CD4-positive, alpha-beta T cell treated with Interleukin-17A for 1 hour (primary cell): Measurements from ENCODE around the gene SPHK1.
A peak's percentile ranks its signal among the peaks of the same experiment; 100 is the strongest.

Experiments
- DNase-seq: peaks from one replicate; pipeline ENCODE4 v3.0.0-alpha.2; 2020

Gene SPHK1

DNA sequence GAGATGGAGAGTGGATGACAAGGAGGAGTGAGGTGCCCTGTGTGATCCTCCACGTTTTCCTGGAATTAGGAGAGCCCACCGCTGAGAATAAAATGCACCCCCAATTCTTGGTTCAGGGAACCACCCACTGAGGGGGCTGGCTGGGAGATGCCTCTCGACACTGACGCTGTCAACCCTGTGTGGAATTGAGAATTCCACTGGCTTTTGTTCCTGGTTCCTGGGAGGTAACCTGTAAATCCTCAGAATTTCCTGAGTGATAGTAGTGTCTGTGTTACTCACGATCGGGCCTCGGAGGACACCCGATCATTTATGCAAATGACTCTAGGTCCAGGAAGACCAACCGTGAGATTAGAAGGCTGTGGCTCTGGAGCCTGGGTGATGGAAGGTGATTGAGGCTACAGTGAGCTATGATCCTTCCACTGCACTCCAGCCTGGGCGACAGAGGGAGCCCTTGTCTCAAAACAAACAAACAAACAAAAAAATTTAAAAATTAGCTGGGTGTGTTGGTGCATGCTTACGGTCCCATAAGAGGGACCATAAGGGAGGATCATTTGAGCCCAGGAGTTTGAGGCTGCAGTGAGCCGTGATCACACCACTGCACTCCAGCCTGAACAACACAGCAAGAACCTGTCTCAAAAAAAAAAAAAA, 19.0 kb upstream of the SPHK1 start:
- DNase-seq = no peak

DNA sequence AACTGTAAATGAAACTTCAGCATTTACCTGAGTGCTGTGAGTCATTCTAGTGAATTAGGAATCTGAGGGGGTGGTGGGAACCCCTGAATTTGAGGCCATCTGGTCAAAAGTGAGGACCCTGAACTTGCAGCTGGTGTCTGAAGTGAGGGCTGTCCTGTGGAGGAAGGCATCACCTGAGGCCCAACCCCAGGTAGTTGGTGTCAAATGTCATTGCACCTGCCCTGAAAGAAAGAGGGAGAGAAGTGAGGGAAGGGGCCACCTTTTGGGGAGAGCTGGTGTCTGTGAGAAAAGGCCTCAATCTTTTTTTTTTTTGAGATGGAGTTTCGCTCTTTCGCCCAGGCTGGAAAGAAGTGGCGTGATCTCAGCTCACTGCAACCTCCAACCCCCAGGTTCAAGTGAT, 18.2 kb upstream of the SPHK1 start:
- DNase-seq = no peak

DNA sequence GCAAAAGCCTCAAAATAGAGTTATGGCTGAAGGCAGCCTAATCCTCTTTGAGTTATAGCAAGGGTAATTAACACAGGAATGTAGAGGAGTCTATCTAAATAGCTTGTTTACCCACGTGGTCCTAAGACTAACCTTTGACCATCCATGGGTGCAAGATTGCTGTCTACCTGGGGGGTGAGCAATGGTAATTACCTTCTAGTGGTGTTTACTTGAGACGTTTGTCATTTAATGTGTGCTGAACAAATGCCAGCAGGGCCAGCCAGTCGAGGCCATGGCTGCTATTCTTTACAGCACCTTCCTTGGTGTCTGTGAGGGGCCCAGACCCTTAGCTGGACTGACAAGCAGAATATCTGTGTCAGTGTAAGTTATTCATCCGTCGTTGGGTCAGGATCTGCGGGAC, 16.8 kb upstream of the SPHK1 start:
- DNase-seq = no peak

DNA sequence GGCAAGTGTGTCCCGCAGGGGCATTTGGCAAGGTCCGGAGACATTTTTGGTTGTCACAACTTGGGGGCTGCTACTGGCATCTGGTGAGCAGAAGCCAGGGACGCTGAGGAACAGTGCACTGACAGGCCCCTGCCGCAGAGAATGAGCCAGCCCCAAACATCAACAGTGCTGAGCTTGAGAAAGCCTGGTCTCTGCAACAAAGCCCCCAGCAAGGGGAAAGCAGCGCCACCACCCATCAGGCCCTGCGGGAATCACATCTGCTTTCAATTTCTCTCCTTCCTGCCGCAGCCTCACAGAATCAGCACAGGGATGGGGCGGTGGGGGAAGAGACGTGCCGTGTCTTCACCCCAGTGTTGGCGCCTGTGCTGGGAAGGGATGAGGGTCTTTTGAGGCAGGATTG, 15.9 kb upstream of the SPHK1 start:
- no peak for DNase-seq

DNA sequence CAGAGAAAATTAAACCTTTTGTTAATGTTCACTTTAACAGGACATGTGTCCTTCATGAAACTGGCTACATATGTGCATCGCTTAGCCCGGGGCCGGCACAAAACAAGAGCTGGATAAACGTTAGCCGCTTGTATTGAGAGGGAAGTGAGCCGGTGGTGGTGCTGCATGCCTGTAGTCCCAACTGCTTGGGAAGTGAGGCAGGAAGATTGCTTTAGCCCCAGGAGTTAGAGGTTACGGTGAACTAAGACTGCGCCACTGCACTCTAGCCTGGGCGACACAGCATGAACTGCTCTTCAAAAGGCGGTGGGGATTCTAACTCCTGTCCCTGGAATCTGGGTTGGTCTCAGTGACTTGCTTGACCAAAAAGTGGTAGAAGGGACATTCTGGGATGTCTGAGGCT, 15.0 kb upstream of the SPHK1 start:
- no peak for DNase-seq

DNA sequence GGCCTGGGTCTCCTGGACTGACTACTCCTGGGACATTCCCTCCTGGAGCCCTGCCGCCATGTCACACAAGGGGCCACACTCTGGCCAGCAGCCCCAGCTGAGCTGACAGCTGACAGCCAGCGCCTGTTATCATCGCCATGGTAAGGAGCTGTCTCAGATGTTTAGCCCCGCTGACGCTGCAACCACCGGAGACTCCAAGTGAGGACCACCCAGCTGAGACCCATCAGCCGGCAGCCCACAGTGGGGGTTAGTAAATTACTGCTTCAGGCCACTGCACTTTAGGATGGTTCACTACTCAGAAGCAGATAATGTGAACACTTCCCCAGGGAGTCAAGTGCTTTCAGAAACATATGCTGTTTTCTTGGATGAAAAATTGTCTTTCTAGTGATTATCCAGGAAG, 14.6 kb upstream of the SPHK1 start:
- no peak for DNase-seq

DNA sequence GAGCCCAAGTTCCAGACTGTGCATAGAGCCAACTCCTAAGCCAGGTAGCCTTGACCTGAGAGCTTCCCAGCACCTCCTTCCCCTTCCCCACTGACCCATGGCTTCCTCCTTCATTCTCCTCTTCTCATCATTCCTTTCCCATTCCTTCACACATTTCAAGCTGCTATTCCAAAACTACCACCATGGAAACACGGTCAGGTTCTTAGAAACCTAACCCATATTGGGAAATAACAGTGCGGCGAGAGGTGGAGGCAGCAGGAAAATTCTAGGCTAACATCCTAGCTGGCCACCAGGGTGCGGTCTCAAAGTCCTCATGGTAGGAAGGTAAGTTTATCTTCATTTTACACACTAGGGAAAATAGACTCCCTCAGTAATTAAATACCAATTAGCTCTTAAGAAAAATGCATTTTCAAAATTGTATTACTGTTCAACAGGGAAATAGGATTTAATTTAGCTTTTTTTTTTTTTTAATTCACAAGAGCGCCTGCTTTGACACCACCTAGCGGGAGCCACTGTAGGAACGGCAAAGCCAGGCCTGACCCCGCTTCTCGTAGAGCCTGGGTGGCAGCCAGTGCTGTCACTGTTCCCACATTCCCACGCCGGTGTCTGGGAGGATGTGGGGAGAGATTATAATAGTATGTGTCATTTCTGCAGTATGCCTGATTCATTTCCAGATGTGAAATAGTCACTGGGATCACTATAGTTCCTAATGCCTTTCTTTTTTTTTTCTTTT, 14.0 kb upstream of the SPHK1 start:
- DNase-seq = no peak

DNA sequence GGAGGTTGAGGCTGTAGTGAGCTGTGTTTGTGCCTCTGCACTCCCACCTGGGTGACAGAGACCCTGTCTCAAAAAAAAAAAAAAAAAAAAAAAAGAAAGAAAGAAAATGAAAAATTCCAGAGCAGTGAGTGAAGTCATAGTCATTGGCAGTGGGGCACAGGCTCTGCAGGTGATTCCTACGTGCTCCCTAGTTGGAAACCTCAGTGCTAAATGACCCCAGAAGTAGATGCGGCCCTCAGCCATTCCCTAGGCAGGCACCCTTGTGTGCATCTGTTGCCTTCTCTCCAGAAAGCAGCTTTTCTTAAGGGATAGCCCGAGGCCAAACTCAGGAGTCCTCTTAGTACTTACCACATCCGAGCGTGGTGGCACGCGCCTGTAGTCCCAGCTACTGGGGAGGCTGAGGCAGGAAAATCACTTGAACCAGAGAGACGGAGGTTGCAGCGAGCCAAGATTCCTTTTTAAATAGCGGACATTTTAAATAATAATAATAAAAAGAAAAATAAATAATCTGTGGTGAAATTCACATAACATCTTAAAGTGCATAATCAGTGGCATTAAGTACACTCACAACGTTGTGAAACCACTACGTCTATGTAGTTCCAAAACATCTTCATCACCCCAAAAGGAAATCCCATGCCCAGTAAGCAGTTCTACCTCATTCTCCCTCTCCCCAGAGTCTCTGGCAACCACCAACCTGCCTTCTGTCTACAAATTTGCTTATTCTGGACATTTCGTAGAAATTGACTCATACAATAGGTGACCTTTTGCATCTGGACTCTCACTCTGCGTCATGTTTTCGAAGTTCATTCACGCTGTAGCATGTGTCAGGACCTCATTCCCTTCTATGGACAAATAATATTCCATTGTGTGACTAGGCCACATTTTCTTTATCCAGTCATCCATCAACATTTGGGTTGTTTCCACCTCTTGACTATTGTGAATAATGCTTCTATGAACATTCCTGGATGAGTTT, 12.5 kb upstream of the SPHK1 start:
- DNase-seq = no peak

DNA sequence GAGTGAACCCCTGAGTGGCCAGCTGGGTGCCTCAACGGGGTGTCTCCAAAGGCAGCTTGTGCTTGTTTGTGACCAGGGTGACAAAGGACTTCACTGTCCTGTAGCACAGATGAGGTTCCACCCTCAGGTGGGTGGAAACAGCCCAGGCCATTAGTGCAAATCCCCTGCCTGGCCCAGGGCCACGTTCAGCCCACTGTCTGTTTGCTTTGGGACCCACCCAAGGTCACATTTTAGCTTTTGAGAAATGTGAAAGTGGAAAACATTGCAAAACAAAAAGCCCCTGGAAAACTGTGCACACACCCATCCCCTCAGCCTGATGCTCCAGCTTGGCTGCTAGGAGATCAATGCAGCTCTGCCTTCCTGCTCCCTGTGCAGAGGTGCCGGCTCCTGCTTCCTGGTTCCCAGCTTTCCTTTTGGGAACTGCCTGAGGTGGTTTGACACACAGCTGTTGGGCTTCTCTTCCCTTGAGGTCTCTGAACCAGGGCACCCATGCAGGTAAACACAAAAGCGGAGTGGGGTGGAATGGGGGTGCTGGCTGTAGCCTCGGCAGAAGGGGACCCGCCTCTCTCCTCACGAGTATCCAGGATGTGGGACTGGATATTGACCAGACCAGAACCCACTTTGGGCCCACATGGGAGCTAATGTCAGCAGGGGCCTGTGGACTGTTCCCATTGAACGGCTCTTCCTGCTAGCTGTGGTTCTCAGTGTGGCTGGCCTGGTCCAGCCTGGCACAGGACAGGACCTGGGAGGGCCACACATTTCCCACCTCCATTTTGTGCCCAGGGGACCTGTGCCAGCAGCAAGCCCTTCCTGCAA, 7.9 kb upstream of the SPHK1 start:
- no peak for DNase-seq

DNA sequence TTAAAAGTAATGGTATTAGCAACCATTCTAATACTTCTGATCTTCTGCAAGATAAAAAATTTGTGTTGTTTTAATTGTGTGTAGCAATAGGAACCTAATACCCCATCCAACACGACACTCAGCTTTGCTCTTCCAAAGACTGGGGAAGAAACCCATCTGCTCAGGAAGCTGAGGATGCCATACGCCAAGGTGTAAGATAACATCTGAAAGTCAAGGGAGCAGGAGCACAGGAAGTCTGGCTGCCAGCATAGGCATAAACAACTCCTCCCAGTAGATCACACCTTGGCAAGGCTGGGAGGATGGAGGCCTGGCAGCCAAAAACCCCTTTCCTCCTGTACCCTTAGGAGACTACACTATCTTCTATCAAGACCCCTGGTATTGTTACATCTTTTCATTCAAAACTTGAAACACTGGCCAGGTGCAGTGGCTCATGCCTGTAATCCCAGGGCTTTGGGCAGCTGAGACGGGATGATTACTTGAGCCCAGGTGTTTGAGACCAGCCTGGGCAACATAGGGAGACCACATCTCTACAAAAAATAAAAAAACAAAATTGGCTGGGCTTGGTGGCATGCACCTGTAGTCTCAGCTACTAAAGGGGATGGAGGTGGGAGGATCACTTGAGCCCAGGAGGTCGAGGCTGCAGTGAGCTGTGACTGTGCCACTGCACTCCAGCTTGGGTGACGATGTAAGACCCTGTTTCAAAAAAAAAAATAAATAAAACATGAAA, 5.7 kb upstream of the SPHK1 start:
- DNase-seq = no peak

DNA sequence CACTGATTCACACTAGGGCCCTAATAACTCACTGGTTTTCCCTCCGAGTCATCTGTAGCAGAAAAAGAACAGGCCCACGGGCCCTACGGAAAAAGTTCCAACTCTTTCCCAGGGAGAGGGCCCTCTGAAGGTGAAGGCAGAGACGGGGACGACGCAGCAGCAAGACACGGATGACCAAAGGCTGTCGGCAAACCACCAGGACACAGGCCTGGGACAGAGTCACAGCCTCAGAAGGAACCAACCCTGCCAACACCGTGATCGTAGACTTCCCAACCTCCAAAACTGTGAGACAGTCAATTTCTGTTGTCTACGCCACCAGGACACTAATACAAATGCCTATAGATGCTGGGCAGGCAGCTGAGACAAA, 5.2 kb upstream of the SPHK1 start:
- DNase-seq = no peak

DNA sequence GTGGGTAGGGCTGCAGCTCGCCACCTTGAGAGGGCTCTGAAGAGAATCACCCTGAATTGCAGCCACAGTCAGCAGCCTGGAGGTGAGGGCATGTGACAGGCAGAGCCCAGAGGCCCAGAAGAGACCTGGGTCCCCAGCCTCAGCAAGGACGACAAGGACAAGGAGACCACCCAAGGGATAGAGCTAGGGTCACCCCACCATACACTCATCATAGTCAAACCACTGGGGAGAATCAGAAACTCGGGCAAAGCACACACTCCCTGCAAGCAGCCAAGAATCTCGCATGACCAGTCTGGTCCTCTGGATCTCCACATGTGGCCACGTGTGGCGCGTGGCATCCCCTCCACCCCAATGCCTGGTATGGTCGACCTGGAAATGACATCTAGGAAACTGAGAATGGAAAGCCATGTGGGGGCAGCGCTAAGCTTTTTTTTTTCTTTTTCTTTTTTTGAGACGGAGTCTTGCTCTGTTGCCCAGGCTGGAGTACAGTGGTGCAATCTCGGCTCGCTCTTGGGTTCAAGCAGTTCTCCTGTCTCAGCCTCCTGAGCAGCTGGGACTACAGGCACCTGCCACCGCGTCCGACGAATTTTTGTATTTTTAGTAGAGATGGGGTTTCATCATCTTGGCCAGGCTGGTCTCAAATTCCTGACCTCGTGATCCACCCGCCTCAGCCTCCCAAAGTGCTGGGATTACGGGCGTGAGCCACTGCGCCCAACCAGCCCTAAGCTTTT, 4.6 kb upstream of the SPHK1 start:
- no peak for DNase-seq

DNA sequence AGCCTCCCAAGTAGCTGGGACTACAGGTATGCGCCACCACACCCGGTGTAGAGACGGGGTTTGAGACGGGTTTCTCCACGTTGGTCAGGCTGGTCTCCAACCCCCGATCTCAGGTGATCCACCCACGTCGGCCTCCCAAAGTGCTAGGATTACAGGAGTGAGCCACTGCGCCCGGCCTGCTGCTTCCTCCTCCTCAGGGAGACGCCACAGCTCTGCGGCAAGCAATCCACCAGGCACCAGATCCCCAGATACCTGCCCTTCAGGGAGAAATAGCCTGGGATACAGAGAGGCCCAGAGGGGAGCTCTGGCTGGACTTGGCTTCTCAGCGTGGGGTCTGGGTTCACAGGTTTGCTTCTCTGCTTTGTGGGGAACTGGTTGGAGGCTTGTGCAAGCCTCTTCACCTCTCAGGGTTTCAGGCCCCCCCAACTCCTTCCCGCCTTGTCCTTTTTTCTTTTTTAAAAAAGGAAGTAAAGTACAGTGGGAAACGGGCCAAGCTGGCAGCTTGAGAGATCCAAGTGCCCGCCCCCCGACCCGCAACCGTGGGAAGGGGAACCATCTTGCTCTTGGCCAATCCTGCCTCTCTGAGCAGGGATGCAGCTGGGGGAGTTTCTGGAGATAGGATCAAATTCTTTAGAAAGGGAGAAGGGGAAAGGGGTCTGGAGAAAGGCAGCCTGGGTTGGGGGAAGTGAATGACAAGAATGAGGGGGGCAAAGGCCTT, 2.6 kb upstream of the SPHK1 start:
- DNase-seq = no peak

DNA sequence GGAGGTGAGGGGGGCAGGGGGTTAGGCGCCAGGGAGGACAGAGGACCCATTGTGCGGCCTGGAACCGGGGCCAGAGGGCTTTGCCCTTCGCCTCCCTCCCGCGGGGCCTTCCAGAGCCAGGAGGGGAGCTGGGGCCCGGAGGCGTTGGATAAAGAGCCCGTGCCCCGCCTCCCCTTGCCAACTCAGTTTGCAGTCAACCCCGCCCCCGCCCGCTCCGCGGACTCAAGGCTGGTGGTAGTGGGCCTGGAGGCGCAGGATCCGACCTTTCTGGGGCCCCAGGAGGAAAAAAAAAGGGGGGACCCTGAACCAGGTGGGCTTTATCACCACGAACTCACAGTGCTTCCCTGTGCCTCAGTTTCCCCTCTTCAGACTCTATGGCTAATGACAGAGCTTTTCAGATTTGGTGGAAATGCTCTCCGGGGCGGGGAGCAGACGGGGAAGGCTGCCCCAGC, 2.0 kb upstream of the SPHK1 start:
- no peak for DNase-seq

DNA sequence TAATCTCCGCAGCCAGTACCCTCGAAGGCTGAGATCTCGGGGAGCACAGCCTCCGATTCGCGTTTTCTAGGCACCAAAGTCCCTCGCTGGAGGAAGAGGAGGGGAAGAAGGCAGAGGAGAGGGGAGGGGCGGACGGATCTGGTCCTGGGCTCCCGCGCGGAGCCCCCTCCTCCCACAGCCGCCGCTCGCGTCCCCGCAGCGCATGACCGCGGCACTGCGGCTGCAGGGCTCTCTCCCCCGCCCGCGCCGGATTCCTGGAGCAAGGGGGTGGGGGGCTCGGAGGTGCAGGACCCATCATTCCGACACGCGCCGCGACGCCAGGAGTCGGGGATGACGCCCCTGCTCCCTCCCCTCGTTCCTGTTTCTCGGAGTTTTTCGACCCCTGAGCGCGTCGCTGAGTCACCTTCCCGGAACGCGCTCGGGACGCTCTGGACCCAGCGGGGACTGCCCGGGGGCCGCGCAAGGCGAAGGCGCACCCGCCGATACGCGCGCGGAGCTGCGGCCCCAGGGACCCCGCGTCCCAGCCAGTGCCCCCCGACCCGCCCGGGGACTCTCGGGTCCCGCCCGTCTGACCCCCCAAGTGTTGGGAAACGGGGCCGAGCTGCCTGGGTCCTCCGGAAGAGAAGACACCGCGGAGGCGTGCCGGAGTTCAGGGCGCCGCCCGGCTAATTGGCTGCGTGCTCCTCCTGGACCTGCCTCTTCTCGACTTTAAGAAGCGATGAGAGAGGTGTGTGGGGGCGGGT, 1.4 kb upstream of the SPHK1 start:
- peak; percentile 60 for DNase-seq

DNA sequence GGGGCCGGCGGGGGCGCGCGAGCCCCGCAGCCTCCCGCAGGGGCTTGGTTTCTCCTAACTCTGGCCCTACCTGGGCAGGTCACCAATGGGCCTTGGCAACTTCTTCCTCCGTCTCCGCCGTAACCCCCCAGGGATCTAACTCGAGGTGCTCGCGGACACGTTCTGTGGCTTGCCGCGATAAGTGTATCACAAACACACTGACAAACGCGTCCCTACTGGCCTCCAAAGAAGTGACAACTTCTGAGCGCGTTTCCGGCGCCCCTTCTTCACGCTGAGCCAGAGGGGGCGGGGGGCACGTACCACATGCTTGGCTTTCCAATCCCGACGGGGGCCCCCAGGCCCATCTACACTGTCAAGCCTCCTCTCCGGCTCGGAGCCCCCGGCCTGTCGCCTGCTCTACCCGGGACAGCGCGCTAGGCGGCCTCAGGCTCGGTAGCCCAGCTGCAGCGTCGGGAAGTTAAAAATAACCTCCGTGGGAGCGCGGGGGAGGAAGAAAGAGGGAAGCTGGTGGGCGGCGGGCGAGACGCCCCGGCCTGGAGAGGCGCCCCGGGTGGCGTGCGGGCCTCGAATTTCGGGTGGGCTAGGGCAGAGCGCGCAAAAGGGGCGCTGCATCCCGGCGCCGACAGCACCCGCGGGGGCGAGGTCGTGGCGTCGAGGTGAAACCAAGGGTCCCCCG, 725 bp upstream of the SPHK1 start:
- peak; percentile 56 for DNase-seq

DNA sequence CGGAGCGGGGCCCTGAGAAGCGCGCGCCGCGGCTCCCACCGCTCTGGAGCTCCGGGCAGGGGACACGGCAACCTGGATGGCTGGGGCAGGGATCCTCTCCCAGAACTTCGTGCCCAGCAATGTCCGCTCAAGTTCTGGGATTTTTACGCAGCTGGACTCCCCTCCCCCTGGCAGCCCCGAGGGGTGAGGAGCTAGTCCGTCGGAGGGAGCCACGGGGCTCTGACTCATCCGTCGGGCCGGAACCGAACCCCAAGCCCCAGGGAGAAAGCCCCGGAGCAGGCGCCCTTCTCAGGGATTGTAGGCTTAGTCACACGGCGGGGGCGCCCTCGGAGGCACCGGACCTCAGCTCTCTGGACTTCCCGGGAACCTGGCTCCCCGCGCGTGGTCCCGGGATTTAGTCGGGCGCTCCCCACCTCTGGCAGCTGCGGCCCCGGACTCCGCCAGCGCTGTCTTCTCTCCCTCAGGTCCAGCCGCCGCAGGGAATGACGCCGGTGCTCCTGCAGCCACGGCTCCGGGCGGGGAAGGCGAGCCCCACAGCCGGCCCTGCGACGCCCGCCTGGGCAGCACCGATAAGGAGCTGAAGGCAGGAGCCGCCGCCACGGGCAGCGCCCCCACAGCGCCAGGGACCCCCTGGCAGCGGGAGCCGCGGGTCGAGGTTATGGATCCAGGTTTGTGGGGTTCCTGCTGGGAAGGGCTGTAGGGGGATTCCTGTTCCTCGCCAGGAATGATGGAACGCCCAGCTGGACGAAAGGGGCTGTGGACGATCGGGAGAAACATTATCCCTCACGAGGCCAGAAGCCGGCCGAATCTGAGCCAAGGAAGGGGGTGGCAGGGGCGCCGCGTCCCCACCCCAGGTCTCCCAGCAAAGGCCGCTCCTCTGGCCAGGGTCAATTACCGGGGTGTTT, 830 bp downstream of the SPHK1 start:
- DNase-seq = peak; percentile 30
